Coronary artery (tissue), 2 donors: Measurements from ENCODE around the gene CEBPB.
A peak's percentile ranks its signal among the peaks of the same experiment; 100 is the strongest.

ENCODE experiments used
- DNase-seq: peaks from one replicate; pipeline ENCODE4 v3.0.0-alpha.2; 2017; ENCODE audit warnings: low spot score
- H3K27ac ChIP-seq, 2 donors: fragments of 200-600 bp; sonication (generic); one replicate each; pipeline ENCODE4 v1.5.1; 2016 to 2019
- H3K4me3 ChIP-seq: fragments of 200-600 bp; sonication (generic); 2 replicates; pipeline ENCODE4 v1.5.1; 2016; ENCODE audit warnings: mild to moderate bottlenecking, moderate library complexity
- CTCF ChIP-seq: fragments of 200-600 bp; sonication (generic); IDR thresholded peaks from one replicate; pipeline ENCODE4 v1.5.1; 2019; ENCODE audit warnings: antibody characterized with exemption

Gene CEBPB

GRCh38 chr20:50220894-50221365 lies 30.3 kb downstream of the CEBPB start:
- TF ChIP-seq CTCF = no peak
- DNase-seq = no peak
- no peak overlapping the region for H3K4me3 ChIP-seq
- peak overlapping the region; percentile 13 to 45 for H3K27ac ChIP-seq

GRCh38 chr20:50221501-50222308 lies 31.1 kb downstream of the CEBPB start:
- no peak for TF ChIP-seq CTCF
- peak overlapping the region; percentile 13 to 97 for H3K27ac ChIP-seq
- DNase-seq = no peak

GRCh38 chr20:50222309-50223038 lies 31.8 kb downstream of the CEBPB start:
- DNase-seq = no peak
- TF ChIP-seq CTCF = no peak
- no peak overlapping the region for H3K4me3 ChIP-seq
- peak overlapping the region; percentile 42 to 97 for H3K27ac ChIP-seq

More at GRCh38 chr20:50221501-50222308, 31.1 kb downstream of the CEBPB start:
- no peak overlapping the region for H3K4me3 ChIP-seq

- peak overlapping the region; percentile 82 to 97 for H3K27ac ChIP-seq
- TF ChIP-seq CTCF = no peak
- no peak overlapping the region for H3K4me3 ChIP-seq
- DNase-seq = no peak
Observed at GRCh38 chr20:50223039-50224005, 32.7 kb downstream of the CEBPB start.

GRCh38 chr20:50224052-50224451 lies 33.4 kb downstream of the CEBPB start:
- TF ChIP-seq CTCF = no peak
- H3K4me3 ChIP-seq = peak overlapping the region; percentile 35
- no peak for DNase-seq
- H3K27ac ChIP-seq = peak overlapping the region; percentile 82 to 97

GRCh38 chr20:50224531-50225255 lies 34.1 kb downstream of the CEBPB start:
- TF ChIP-seq CTCF = no peak
- peak; percentile 92 for DNase-seq
- peak overlapping the region; percentile 35 for H3K4me3 ChIP-seq
- H3K27ac ChIP-seq = peak overlapping the region; percentile 82 to 97
